OCI-LY1 (cell line): Measurements from ENCODE around the gene PNPLA3.
"Not testable (repeated sequence)": the region's sequence is repeated elsewhere in the genome, so short reads cannot be mapped to it uniquely, and the experiment has no call there.

ENCODE experiments used
- H2AFZ ChIP-seq: fragments of 200-600 bp; sonication (generic), shearing (Covaris generic); 2 replicates; pipeline ENCODE4 v1.6.0; 2014; ENCODE audit warnings: antibody characterized with exemption, mild to moderate bottlenecking, low read length
- H3F3A ChIP-seq: fragments of 200-600 bp; sonication (generic), shearing (Covaris generic); 2 replicates; pipeline ENCODE4 v1.6.0; 2014; ENCODE audit warnings: mild to moderate bottlenecking, antibody characterized with exemption, low read length, moderate library complexity; ENCODE audit not compliant: insufficient read depth
- H3K27ac ChIP-seq: fragments of 200-600 bp; sonication (generic); 2 replicates; pipeline ENCODE4 v1.5.1; 2014; ENCODE audit warnings: low read length, mixed run types, mild to moderate bottlenecking, low read depth; ENCODE audit not compliant: poor library complexity, severe bottlenecking
- H3K27me3 ChIP-seq: fragments of 200-600 bp; sonication (generic); 2 replicates; pipeline ENCODE4 v1.6.0; 2014; ENCODE audit warnings: antibody characterized with exemption, mild to moderate bottlenecking, low read length, moderate library complexity; ENCODE audit not compliant: insufficient read depth
- H3K36me3 ChIP-seq: fragments of 200-600 bp; sonication (generic); 2 replicates; pipeline ENCODE4 v1.6.1; 2014; ENCODE audit warnings: mild to moderate bottlenecking, antibody characterized with exemption, low read length, moderate library complexity, mixed read lengths; ENCODE audit not compliant: insufficient read depth
- H3K4me1 ChIP-seq: fragments of 200-600 bp; sonication (generic); 2 replicates; pipeline ENCODE4 v1.5.1; 2014; ENCODE audit warnings: mild to moderate bottlenecking, low read length, moderate library complexity; ENCODE audit not compliant: insufficient read depth, severe bottlenecking
- H3K4me2 ChIP-seq: fragments of 200-600 bp; sonication (generic), shearing (Covaris generic); 2 replicates; pipeline ENCODE4 v1.6.1; 2014; ENCODE audit warnings: low read length
- H3K4me3 ChIP-seq: fragments of 200-600 bp; sonication (generic); 2 replicates; pipeline ENCODE4 v1.5.1; 2014; ENCODE audit warnings: low read length, low read depth, mild to moderate bottlenecking, mixed read lengths; ENCODE audit not compliant: poor library complexity, severe bottlenecking
- H3K79me2 ChIP-seq: fragments of 200-600 bp; shearing (Covaris generic); 2 replicates; pipeline ENCODE4 v1.6.1; 2016; ENCODE audit warnings: mixed run types, low read length, mixed read lengths; ENCODE audit not compliant: insufficient read depth
- H3K9ac ChIP-seq: fragments of 200-600 bp; sonication (generic), shearing (Covaris generic); 2 replicates; pipeline ENCODE4 v1.6.1; 2014; ENCODE audit warnings: mild to moderate bottlenecking, low read length, mixed read lengths
- H3K9me2 ChIP-seq: fragments of 200-600 bp; sonication (generic), shearing (Covaris generic); 2 replicates; pipeline ENCODE4 v1.6.1; 2014; ENCODE audit warnings: low read depth, mild to moderate bottlenecking, low read length, mixed read lengths
- H3K9me3 ChIP-seq: fragments of 200-600 bp; shearing (Covaris generic); 2 replicates; pipeline ENCODE4 v1.6.1; 2014; ENCODE audit warnings: low read length, mixed read lengths
- H4K20me1 ChIP-seq: fragments of 200-600 bp; sonication (generic), shearing (Covaris generic); 2 replicates; pipeline ENCODE4 v1.6.0; 2016; ENCODE audit warnings: mild to moderate bottlenecking, low read length; ENCODE audit not compliant: insufficient read depth
- EZH2 ChIP-seq: fragments of 200-600 bp; sonication (generic), shearing (Covaris generic); IDR thresholded peaks from 2 replicates; pipeline ENCODE4 v1.8.0; 2017; ENCODE audit warnings: borderline replicate concordance, mixed run types, mild to moderate bottlenecking, antibody characterized with exemption, low read length, moderate library complexity, mixed read lengths
- TF ChIP-seq, protein P1 (sequence below): fragments of 200-600 bp; sonication (generic), shearing (Covaris generic); IDR thresholded peaks from 2 replicates; pipeline ENCODE4 v1.5.1; 2017; ENCODE audit warnings: mild to moderate bottlenecking, antibody characterized with exemption, low read length, moderate library complexity, mixed read lengths

The PNPLA3 gene

DNA sequence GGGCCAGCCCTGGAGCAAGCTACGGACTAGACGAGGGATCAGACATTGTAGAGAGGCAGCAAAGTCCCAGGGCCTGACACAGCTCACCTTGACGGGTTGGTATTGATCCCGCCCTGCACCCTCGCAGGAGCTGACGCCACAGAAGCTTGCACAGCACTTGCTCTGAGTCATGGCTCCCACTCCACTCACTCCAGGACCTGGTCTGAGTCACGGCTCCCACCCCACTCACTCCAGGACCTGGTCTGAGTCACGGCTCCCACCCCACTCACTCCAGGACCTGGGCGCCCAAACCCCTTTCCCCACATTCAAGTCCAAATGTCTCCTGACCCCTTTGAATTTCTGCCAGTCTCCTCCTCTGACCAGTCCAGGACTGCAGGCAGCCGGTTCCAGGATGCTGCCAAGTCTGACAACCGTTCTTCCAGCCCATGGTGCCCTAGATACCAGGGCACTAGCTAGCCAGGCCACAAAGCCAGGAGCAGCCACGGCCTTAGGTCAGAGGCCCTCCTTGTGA lies 25.8 kb upstream of the PNPLA3 start:
- Histone ChIP-seq H3K27ac (no peak overlapping the region), H3K27me3 (peaks cover 4% of the 10 kb centered on the region; the same call in 1 of the 2 replicates), H3K4me1 (no peaks in the 10 kb centered on the region), H2AFZ (no peak overlapping the region), H3K4me2 (no peak overlapping the region), H3K9ac (no peak overlapping the region), H3K9me3 (no peaks in the 10 kb centered on the region), H3K36me3 (no peaks in the 10 kb centered on the region), H3F3A (no peaks in the 10 kb centered on the region), H3K4me3 (no peak overlapping the region), H3K79me2 (no peaks in the 10 kb centered on the region), H3K9me2 (no peaks in the 10 kb centered on the region), H4K20me1 (no peaks in the 10 kb centered on the region)
- TF ChIP-seq, protein P1, sequence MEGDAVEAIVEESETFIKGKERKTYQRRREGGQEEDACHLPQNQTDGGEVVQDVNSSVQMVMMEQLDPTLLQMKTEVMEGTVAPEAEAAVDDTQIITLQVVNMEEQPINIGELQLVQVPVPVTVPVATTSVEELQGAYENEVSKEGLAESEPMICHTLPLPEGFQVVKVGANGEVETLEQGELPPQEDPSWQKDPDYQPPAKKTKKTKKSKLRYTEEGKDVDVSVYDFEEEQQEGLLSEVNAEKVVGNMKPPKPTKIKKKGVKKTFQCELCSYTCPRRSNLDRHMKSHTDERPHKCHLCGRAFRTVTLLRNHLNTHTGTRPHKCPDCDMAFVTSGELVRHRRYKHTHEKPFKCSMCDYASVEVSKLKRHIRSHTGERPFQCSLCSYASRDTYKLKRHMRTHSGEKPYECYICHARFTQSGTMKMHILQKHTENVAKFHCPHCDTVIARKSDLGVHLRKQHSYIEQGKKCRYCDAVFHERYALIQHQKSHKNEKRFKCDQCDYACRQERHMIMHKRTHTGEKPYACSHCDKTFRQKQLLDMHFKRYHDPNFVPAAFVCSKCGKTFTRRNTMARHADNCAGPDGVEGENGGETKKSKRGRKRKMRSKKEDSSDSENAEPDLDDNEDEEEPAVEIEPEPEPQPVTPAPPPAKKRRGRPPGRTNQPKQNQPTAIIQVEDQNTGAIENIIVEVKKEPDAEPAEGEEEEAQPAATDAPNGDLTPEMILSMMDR, result no peak
- no peak for TF ChIP-seq EZH2

DNA sequence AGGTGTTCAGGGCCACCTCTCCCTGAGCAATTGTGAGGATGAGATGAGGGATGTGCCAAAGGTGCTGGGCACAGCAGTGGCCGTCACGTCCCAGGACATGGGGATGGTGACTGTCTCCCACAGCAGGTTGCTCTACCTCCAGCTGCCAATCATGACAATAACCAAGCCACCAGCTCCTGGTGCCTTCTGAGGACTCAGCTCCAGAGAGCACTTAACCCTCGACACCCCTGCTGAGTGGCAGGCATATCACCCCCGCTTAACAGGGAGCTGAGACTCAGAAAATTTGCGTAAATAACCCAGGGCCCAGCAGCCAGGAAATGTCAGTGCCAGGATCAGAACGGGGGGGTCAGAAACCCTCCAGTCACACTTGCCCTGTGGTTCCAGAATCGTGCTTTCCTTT lies 23.4 kb upstream of the PNPLA3 start:
- no peaks in the 10 kb centered on the region for H3K36me3 ChIP-seq
- no peaks in the 10 kb centered on the region for H3K4me1 ChIP-seq
- H3K27ac ChIP-seq, result no peak overlapping the region
- no peak overlapping the region for H3K4me2 ChIP-seq
- H3F3A ChIP-seq, result no peaks in the 10 kb centered on the region
- no peak overlapping the region for H2AFZ ChIP-seq
- H3K27me3 ChIP-seq, result no peaks in the 10 kb centered on the region; the same call in 1 of the 2 replicates
- no peak overlapping the region for H3K4me3 ChIP-seq
- no peaks in the 10 kb centered on the region for H3K79me2 ChIP-seq
- H3K9me2 ChIP-seq, result no peaks in the 10 kb centered on the region
- no peaks in the 10 kb centered on the region for H4K20me1 ChIP-seq
- TF ChIP-seq EZH2, result no peak
- TF ChIP-seq, protein P1, result no peak
- H3K9me3 ChIP-seq, result no peaks in the 10 kb centered on the region
- H3K9ac ChIP-seq, result no peak overlapping the region

DNA sequence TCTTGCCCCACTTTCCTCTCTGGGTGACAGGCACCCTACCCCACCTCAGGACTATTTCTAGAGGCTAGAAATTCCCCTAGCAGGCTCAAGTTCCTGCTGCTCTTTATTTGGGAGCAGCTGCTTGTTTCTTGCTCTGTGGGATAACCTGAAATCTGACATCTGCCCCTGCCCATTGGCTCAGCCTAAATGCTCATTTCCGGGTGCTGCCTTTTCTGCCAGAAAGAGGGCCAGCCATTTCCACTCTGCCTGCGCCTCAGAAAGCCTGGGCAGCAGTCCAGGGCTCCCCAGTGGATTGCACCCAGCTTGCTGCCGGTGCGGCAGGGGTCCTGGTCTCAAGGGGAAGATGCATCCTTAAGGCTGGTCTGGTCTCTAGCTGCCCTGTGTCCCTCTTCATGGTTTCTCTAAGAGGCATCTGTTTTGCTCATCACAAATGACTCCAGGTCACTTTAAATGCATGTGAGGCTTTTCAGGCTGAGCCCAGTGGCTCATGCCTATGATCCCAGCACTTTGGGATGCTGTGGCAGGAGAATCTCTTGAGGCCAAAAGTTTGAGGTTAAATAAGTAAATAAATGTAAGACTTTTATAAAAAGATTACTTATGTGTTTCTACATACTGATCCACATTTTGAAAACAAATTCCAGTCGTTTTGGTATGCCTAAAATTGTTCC lies 21.5 kb upstream of the PNPLA3 start:
- Histone ChIP-seq H3K27ac (no peak overlapping the region), H3K9me3 (no peaks in the 10 kb centered on the region), H3K27me3 (no peaks in the 10 kb centered on the region; the same call in 1 of the 2 replicates), H4K20me1 (no peaks in the 10 kb centered on the region), H3F3A (no peaks in the 10 kb centered on the region), H3K4me1 (no peaks in the 10 kb centered on the region), H3K9ac (no peak overlapping the region), H3K36me3 (no peaks in the 10 kb centered on the region), H3K4me3 (no peak overlapping the region), H3K4me2 (no peak overlapping the region), H2AFZ (no peak overlapping the region), H3K79me2 (no peaks in the 10 kb centered on the region), H3K9me2 (no peaks in the 10 kb centered on the region)
- TF ChIP-seq, protein P1, result no peak
- TF ChIP-seq EZH2, result no peak

DNA sequence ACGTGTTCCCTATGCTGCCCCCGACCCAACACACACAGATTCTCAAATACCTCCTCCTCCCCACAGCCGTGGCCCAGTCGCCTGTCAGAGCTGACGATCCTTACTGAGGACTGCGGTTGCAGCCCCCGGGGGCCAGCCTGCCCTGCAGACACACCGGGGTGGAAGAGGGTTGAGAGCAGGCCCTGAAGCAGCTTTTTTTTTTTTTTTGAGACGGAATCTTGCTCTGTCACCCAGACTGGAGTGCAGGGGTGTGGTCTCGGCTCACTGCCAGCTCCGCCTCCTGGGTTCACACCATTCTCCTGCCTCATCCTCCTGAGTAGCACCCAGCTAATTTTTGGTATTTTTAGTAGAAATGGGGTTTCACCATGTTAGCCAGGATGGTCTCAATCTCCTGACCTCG lies 20.6 kb upstream of the PNPLA3 start:
- not testable (repeated sequence) for H3K4me2 ChIP-seq, H3K9me2 ChIP-seq, H3K27me3 ChIP-seq, H3F3A ChIP-seq, H2AFZ ChIP-seq, H3K4me1 ChIP-seq, H3K4me3 ChIP-seq, H4K20me1 ChIP-seq, H3K79me2 ChIP-seq, H3K27ac ChIP-seq, H3K9ac ChIP-seq, H3K9me3 ChIP-seq, H3K36me3 ChIP-seq

DNA sequence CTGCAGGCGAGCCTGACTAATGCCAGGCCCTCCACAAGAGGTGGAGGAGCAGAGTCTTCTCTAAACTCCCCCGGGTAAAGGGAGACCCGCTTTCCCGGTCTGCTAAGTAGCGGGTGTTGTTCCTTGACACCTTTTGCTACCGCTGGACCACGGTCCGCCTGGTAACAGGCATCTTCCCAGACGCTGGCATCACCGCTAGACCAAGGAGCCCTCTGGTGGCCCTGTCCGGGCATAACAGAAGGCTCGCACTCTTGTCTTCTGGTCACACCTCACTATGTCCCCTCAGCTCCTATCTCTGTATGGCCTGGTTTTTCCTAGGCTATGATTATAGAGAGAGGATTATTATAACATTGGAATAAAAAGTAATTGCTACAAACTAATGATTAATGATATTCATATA lies 19.2 kb upstream of the PNPLA3 start:
- H4K20me1 ChIP-seq, H3K36me3 ChIP-seq, H3K9ac ChIP-seq, H2AFZ ChIP-seq, H3K79me2 ChIP-seq, H3K27me3 ChIP-seq, H3F3A ChIP-seq, H3K4me3 ChIP-seq, H3K4me1 ChIP-seq, H3K4me2 ChIP-seq, H3K9me3 ChIP-seq, H3K9me2 ChIP-seq, H3K27ac ChIP-seq: not testable (repeated sequence)
